Retina (tissue), 1 donor: ENCODE results near the gene PPP1R12A.

Experiments
- DNase-seq: peaks from one replicate; pipeline ENCODE4 v3.0.0-alpha.2; 2016

The PPP1R12A gene

GRCh38 chr12:79935624-79936345 is 888 bp upstream of the PPP1R12A start:
- peak; percentile 9 for DNase-seq

- DNase-seq, result peak; percentile 90
Measured at GRCh38 chr12:79934281-79935020, 446 bp downstream of the PPP1R12A start.

DNA sequence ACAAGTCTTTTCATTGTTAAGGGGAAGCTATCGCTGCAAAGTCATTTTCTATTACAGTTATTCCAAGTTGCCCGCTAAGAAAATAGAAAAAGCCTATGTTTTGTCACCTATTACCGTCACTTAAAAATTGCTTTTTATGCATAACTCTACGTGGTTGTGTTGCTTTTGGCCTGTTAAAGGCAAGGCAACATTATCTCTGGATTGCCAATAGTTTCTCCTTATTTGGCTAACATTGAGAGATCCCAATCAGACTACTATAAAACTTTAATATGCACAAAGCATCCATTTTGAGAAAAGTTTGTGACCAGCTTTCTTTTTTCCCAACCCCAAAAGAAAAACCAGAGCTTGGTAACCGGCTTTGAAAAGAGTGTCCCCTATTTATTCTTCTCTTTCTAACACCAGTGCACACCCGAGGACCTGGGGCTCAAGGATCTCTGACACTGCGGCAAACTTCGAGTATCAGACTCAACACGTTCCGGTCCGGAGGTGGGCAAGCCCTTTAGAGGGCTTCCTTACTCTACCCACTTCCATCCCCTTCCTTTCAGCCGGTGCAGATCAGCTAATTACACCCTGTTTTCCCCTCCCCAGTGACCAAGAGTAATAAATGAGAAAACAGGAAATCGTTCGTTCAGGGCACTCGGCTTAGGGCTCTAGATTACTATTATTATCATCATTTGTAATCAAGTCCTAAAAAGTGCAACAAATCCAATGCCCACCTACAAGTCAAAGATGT is 1.2 kb downstream of the PPP1R12A start:
- peak; percentile 6 for DNase-seq

DNA sequence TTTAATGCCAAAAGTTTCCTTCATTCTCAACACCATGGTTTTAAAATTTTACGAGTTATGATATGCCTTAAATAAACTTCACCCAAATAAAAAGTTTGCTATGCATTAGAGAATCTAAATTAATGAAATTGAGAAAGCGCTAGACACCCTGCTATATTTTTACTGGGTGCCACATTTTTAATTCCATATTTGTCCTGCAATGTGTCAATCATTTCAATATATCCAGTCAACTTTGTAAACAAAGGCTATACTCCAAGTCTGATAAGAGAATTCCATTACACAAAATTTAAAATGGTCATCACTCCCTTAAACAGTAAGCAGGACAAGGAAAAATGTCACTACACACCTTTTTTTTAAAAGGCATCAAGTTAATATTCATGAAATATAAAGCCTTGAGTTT is 1.9 kb downstream of the PPP1R12A start:
- DNase-seq, result no peak

DNA sequence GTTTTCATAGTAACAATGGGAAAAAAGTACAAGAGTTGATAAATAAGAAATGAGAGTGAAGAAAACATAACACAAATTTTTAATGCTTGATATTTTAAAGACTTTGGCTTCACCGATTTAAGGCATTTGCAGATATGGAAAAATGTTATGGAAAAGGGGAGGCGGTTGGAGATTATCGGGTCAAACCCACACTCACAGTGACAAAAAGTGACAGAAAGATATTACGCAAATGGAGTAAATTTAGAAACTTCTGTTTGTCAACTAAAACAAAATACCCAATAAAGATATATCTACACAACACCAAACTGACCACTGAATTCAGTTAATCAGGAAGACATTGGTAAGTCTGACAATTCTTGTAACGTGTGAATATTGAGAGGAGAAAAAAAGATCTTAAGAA is 2.5 kb downstream of the PPP1R12A start:
- DNase-seq, result no peak

DNA sequence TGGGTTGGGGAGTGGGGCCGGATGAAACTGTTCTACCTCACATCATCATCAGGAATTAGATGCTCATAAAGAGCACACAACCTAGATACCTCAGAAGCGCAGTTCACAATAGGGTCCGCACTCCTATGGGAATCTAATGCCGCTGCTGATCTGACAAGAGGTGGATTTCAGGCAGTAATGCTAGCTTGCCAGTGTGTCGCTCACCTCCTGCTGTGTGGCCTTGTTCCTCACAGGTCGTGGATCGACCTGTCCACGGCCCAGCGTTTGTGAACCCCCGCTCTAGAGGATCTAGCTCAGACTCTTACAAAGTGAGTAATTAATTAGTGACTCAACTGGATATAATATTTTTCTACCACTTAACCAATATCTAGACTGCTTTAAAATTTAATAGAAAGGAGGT is 5.8 kb downstream of the PPP1R12A start:
- no peak for DNase-seq

- DNase-seq, result no peak
Measured at GRCh38 chr12:79927772-79928474, 7.0 kb downstream of the PPP1R12A start.

GRCh38 chr12:79926951-79927350 is 7.9 kb downstream of the PPP1R12A start:
- DNase-seq, result no peak

DNA sequence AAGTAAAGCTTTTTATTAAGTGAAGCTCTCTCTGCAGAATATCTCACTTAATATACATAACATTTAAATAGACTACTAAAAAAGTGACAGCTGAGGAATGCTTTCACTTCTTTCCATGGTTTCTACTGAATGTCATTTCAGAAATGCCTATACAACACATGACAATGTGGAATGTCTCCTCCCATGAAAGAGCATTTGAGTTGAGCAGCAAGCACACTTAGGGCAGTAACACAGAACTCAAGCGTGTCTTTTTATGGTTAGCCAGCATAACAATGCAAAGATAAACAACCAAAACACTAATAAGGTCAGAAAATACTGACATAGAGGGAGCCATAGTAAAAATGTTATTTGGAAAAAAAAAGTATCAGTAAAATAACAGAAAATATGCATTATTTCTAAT is 9.4 kb downstream of the PPP1R12A start:
- no peak for DNase-seq

DNA sequence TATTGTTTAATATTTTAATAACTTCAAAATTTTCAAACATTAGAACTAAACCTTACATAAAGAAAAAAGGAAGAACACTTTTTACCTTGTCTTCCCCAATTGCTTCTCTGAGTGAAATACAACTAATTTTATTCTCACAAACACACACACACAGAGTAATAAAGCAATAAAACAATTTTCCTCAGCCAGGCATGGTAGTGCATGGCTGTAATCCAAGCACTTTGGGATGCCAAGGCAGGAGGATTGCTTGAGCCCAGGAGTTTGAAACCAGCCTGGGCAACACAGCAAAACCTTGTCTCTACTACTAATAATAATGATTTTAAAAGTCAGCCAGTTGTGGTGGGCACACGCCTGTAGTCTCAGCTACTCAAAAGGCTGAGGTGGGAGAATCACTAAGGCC is 13.1 kb downstream of the PPP1R12A start:
- DNase-seq, result no peak

- no peak for DNase-seq
Measured at GRCh38 chr12:79920421-79921238, 14.3 kb downstream of the PPP1R12A start.

DNA sequence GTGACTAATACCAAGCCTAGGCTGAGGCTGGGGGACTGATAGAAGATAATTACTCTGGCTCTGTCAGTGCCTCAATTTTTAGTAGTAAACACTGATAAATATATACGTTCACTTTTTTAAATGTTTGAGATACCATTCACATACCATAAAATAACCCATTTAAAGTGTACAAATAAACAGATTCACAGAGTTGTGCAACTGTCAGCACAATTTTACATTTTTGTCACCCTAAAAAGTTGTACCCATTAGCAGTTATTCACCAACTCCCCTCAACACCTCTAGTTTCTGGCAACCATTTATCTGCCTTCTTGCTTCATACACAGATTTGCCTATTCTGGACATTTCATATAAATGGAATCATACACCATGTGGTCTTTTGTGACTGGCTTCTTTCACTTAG is 15.1 kb downstream of the PPP1R12A start:
- DNase-seq, result no peak

DNA sequence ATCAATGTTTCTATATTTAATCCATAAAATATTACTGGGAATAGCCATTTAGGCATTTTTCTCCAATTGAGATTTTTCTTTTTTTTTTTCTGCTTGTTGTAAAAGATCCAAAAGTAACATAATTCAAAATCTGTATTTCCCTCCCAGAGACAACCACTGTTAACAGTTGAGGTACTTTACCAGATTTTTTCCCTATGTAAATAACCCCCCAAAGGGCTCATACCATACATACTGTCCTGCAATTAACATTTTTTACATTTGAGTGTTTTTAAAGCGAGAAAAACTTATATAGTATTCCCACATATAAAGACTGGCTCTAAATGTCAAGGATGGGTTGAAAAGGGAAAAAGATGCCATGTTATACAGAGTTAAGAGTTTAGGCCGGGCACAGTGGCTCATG is 18.1 kb downstream of the PPP1R12A start:
- no peak for DNase-seq

- DNase-seq, result no peak
Measured at GRCh38 chr12:79911889-79912656, 22.8 kb downstream of the PPP1R12A start.

- no peak for DNase-seq
Measured at GRCh38 chr12:79908366-79908765, 26.5 kb downstream of the PPP1R12A start.

DNA sequence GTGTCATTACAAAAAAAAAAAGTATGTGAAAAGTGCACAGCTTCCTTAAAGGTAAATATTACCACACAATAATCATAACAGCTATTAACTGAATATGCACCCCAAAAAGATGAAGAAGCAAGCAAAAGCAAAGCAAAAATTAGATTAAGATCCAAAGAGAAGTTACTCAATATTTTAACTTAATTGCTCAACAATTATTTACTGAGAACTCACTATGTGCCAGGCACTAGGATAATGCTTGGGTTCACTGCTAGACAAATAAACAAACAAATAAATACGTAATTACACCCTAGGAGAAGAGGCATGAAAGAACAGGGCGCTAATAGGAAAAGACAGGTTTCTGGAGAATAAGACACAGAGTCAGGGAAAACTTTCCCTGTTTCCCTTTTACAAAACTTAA is 33.4 kb downstream of the PPP1R12A start:
- no peak for DNase-seq

GRCh38 chr12:79900951-79901350 is 33.9 kb downstream of the PPP1R12A start:
- no peak for DNase-seq

- no peak for DNase-seq
Measured at GRCh38 chr12:79900199-79900598, 34.7 kb downstream of the PPP1R12A start.

DNA sequence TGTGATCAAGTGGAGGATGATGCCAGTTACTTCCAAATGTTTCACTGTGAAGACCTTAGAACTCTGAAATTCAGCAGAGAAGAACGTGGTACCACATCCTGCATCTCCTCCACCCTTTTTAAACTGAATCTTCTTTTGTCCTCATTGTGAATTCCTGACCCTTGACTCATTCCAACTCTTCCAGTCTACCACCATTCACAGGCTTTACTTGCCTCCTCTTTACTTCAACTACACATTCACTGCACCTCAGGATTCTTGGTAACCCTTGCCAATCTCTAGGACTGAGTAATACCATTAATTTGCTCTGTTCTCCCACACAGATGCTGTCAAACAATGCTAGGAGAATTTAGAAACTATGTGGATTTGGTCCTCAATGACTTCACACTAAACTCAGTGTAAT is 37.3 kb downstream of the PPP1R12A start:
- DNase-seq, result no peak

DNA sequence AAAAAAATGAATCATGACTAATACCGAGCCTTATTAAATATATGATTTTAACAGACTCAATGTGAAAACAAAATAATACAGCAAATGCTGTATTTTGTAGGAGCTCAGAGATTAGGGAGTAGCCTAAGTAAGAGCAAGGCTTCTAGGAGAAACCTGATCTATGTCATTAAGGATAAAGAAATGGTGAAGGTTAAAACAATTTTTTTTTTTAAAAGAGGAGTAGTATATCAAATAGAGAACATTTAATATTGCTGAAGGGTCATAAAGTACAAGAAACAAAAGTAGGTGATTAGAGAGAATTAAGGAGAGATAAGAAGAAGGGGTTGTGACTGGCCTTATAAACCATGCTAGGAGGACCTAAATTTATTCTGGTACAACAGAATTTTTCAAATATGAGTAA is 39.1 kb downstream of the PPP1R12A start:
- DNase-seq, result no peak

- no peak for DNase-seq
Measured at GRCh38 chr12:79895071-79895470, 39.8 kb downstream of the PPP1R12A start.
